AG08396 (cell line): ENCODE results near the gene GPHA2.

Source experiments
- DNase-seq: peaks from one replicate; pipeline ENCODE4 v3.0.0; 2012; ENCODE audit warnings: low spot score, mixed read lengths

GPHA2 gene

GRCh38 chr11:64910451-64911093 is 25.1 kb downstream of the GPHA2 start:
- DNase-seq = no peak

DNA sequence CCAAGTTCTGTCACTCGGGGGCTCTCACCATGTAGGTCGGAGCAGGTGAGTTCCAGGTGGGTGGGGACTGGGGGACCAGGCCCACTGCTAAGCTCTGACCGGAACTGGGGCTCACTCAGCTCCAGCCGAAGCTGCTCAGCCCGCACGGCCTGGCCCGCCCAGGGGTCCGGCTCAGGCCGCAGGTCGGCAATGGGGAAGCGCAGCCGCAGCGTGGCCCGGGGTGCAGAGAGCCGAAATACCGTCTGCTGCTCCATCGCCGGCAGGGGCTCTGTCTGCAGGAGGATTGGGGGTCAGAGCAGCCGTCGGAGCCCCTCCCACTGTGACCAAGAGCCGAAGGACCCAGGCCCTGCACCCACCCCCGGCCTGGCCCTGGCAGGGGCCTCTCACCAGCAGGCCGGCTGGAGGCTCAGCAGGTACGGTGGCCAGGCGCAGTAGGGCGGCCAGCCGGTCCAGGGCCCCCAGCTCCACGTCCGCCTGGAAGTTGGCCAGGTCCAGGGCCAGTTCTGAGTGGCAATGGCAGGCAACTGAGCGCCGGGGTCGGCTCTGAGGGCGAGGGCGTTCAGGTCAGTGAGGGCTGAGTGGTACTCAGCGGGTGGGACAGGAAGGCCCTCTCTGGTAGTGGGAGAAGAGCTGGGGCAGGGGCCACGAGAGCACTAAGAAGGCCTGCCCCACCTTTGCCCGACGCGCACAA is 25.9 kb downstream of the GPHA2 start:
- no peak for DNase-seq

DNA sequence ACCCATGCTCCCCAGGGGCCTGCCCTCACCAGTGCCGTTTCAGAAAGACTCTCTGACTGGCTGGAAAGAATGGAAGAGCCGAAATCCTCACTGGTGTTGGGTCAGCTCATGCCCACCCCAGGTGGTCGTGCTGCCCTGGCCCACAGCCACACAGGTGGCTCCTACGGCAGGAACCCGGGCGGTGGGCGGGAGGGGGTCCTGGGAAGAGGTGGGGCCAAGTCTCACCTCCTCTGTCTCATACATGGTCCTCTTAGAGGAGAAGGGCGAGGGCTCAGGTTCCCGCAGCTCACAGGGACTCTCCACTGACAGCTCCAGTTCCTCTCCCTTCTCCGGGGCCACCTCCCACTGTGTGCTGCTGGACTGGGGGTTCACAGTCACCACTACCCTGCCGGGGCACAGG is 26.9 kb downstream of the GPHA2 start:
- no peak for DNase-seq

DNA sequence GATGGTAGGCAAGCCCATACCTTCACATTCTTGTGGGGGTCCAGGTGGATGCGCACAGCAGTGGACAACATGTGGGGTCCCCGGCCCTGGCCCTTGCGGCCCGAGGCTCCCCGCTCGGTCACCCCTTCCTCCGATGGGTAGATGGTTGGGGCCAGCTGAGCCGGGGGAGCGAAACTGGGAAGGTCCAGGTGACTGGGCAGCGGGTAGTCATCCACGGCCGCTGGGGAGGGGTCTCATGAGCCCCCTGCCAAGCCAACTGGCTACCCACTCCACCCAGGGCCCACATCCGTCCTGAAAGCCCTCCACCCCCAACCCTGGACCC is 29.4 kb downstream of the GPHA2 start:
- DNase-seq = no peak

- no peak for DNase-seq
Measured at GRCh38 chr11:64905516-64906313, 30.0 kb downstream of the GPHA2 start.

DNA sequence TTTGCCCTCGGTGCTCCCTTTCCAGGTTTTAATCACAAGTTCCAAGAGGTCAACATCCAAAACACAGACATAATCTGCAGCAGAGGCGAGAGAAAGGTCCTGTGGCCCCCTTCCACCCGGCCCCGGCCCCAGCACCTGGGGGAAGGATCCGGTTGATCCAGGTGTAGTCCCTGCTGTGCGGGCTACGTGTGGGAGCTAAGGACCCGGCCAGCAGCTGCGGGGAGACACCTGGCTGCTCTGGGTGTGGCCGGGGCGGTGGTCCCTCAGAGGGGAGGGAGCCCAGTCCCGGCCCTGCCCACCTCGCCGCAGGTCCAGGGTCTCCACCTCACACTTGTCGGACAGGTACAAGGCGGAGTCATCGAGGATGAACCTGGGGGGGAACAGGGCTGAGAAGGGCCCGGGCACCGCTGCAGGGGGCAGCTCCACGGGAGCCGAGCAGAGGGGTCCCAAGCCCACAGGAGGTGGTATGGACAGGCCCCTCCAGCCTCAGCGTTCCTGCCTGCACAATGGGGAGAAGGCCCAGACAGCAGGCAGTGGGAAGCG is 32.3 kb downstream of the GPHA2 start:
- no peak for DNase-seq

GRCh38 chr11:64902102-64902900 is 33.4 kb downstream of the GPHA2 start:
- DNase-seq = no peak

GRCh38 chr11:64900774-64901173 is 34.9 kb downstream of the GPHA2 start:
- no peak for DNase-seq

GRCh38 chr11:64900263-64900678 is 35.4 kb downstream of the GPHA2 start:
- no peak for DNase-seq

GRCh38 chr11:64898541-64898940 is 37.2 kb downstream of the GPHA2 start:
- no peak for DNase-seq

DNA sequence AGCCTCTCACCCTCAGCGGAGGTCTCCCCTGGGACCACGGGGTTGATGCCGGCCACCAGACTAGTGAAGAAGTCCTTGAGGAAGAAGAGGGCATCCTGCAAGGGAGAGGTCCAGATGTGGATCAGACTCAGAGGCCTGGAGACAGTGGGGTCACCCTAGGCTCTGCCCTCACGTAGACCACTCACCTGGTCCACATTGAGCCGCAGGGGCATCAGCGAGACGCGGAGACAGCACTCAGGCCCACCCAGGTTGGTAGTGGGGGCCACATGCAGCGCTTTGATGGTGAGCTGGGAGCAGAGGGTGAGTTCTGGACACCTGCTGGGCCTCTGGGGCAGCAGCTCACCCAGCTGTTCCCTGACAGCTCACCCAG is 37.6 kb downstream of the GPHA2 start:
- DNase-seq = no peak

DNA sequence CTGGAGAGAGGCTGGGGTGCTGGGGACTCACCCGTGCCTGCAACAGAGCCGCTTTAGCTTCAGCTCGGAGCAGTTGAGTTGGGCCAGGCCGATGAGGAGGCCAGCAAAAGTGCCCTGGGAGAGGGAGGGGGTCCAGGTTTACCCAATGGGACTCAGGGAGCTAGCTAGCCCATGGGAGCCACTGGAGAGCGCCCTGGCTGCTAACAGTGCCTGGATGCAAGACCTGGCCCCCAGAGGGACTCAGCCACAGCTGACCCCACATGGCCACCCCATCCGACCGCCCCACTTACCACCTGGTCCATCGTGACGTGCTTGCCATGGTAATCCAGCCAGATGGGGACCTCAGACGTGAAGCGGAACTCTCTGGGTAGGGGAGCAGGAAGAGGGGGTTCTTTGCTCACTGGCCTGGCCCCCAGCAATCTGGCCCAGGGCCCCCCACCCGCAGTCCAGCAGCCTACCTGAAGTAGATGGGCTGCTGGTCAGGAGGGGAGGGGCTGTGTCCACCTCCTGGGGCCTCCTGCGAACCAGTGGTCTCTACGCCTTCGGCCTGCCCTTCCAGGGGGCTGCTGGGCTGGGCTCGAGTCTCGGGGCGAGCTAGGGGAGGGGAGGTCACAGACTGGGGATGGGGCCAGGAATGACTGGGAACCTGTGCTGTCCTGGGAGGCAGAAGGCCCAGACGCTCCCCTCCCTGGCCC is 38.2 kb downstream of the GPHA2 start:
- DNase-seq = no peak

DNA sequence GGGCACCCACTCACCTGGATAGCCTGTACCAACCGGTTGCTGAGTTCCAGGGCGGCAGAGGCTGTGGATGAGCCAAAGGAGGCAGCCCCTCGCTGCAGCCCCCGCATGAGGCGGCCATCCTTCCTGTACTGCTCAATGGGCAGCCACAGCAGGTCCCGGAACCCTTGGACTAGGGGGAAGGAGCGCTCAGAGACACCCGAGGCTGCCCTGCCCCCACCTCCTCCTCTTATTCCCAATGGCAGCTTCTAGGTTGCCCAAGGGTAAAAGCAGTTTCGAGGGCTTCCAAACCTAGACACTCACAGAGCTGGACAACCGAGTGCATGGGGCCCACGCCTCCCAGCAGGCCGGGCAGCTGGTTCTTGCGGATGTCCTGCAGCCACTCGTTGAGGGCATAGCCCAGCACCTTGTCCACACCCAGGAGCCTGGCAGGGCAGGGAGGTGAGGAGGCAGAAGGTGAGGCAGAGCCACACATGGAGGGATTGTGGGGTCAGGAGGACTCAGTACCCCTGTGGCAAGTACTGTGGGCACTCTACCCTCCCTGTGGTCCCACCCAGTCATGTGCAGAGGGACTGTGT is 39.2 kb downstream of the GPHA2 start:
- DNase-seq = no peak

GRCh38 chr11:64894812-64895452 is 40.8 kb downstream of the GPHA2 start:
- no peak for DNase-seq

GRCh38 chr11:64894070-64894811 is 41.5 kb downstream of the GPHA2 start:
- peak; percentile 88 for DNase-seq

- DNase-seq = no peak
Measured at GRCh38 chr11:64893194-64894069, 42.3 kb downstream of the GPHA2 start.

DNA sequence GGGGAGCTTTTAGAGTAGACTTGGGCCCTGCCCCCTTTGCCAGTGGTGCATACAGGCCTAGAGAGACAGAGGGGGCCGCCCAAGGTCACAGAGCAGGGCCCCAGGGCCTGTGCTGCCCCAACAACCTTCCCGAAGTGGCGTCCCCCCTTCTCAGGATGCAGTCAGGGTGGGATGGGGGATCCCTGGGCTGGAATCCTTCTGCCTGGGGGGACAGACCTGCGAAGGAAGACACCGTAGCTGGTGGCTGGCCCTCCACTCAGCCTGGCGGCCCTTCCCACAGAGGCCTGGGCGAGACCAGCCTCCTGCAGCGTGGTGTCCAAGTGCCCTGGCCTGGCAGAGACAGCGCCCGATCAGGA is 42.9 kb downstream of the GPHA2 start:
- no peak for DNase-seq

GRCh38 chr11:64892411-64892831 is 43.3 kb downstream of the GPHA2 start:
- no peak for DNase-seq

DNA sequence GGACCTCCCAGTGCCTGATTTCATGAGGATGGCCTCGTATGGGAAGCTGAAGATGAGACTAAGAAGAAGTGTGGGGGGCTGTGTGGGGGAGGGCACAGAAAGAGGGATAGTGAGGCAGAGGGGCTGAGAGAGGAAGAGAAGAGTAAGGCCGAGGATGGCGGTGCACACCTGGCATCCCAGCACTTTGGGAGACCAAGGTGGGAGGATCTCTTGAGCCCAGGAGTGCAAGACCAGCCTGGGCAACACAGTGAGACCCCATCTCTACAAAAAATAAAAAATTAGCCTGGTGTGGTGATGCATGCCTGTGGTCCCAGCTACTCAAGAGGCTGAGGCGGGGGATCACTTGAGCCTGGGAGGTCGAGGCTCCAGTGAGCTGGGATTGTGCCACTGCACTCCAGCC is 43.8 kb downstream of the GPHA2 start:
- no peak for DNase-seq
